ENCODE data around the gene PPARD. TPM values are rescaled to one million over a fixed set of nuclear protein-coding genes. Genes with fewer than 3 reads are reported as not detected.

PPARD gene
- total and polyA plus RNA-seq, 10 donors: 9.4 to 37.4 (median 30.2) TPM

DNA sequence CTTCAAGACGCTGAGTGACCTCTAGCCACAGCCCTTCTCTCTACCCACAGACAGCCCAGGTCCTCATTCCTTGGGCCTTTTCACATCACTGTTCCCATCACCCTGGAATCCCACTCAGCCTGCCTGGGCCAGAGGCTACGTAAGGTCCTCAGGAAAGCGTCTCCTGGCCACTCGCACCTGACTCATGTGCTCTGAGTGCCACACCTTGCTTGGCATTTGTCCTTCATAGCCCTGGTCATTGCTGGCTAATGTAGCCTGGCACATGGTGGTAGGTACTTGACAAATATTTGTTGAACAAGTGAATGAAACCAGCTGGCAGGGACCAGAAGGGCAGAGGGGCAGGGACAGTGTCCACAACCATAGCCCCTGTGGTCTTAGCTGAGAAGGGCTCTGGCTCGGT, 59.2 kb downstream of the PPARD start:
- Histone ChIP-seq H3K9me3 (no peaks in the 10 kb centered on the region), H3K27ac (no peak overlapping the region), H3K4me1 (peaks cover 0 to 16% (median 0%) of the 10 kb centered on the region in 6 donors), H3K36me3 (peaks cover 0 to 19% (median 0%) of the 10 kb centered on the region in 6 donors), H3K4me3 (no peak overlapping the region), H3K27me3 (replicated peaks in 1 of 7) (no peaks in the 10 kb centered on the region)
- no peak for DNase-seq
- WGBS, 5 donors: 87 to 96% (median 92%) methylated on average over 5 of the region's 5 CpGs
- intact Hi-C loops (cut with DNase I; ENCODE audit: low total_unique reads): no loop called here
- TF ChIP-seq POLR2A (IDR thresholded peaks at IDR 0.05): no peak
- TF ChIP-seq, protein P1, sequence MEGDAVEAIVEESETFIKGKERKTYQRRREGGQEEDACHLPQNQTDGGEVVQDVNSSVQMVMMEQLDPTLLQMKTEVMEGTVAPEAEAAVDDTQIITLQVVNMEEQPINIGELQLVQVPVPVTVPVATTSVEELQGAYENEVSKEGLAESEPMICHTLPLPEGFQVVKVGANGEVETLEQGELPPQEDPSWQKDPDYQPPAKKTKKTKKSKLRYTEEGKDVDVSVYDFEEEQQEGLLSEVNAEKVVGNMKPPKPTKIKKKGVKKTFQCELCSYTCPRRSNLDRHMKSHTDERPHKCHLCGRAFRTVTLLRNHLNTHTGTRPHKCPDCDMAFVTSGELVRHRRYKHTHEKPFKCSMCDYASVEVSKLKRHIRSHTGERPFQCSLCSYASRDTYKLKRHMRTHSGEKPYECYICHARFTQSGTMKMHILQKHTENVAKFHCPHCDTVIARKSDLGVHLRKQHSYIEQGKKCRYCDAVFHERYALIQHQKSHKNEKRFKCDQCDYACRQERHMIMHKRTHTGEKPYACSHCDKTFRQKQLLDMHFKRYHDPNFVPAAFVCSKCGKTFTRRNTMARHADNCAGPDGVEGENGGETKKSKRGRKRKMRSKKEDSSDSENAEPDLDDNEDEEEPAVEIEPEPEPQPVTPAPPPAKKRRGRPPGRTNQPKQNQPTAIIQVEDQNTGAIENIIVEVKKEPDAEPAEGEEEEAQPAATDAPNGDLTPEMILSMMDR (IDR thresholded peaks at IDR 0.05 in 8 of 11, conservative IDR thresholded peaks at IDR 0.05 in 3 of 11): no peak
- no peak for TF ChIP-seq POLR2AphosphoS5 (IDR thresholded peaks at IDR 0.05)

DNA sequence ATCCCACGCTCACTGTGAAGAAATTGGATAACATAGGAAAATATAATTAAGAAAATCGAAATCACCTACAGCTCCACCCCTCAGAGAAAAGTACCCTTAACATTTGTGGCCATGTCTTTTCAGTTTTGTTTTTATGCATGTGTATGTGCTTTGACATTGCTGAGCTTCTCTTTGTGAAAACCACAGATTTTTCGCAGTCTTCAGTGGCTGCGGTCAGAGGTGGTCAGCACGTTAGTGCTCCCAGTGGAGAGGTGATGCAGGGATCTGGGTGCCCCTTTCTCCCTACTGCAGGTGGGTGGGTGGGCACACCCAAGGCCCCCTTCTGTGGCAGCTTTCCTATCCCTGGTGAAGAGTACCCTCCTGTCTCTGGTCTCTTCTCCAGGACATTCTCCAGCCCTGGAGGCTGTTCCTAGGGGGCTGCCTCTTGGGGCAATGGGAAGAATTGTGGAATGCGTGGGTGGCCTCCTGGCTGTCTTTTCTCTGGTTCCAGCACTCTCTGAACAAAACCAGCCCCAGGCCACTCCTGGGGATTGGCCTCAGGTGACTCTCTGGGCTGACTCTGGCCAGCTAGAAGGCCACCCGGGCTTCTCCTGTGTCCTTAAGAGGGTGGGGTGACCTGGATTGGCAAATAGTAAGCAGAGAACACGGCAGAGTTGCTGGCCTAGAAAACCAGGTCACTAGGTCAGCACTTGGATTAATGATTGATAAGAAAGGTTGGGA, 59.9 kb downstream of the PPARD start:
- H3K4me1 ChIP-seq: peaks cover 0 to 16% (median 0%) of the 10 kb centered on the region in 6 donors
- TF ChIP-seq POLR2A (IDR thresholded peaks at IDR 0.05): no peak
- TF ChIP-seq POLR2AphosphoS5 (IDR thresholded peaks at IDR 0.05): no peak
- TF ChIP-seq, protein P1 (IDR thresholded peaks at IDR 0.05 in 8 of 11, conservative IDR thresholded peaks at IDR 0.05 in 3 of 11): no peak
- H3K27ac ChIP-seq: no peak overlapping the region
- no peaks in the 10 kb centered on the region for H3K9me3 ChIP-seq
- intact Hi-C loops (cut with DNase I; ENCODE audit: low total_unique reads): no loop called here
- H3K27me3 ChIP-seq (replicated peaks in 1 of 7): no peaks in the 10 kb centered on the region
- no peak for DNase-seq
- no peak overlapping the region for H3K4me3 ChIP-seq
- peaks cover 0 to 15% (median 0%) of the 10 kb centered on the region in 6 donors for H3K36me3 ChIP-seq
- WGBS, 5 donors: 73 to 90% (median 81%) methylated on average over 8 of the region's 8 CpGs

DNA sequence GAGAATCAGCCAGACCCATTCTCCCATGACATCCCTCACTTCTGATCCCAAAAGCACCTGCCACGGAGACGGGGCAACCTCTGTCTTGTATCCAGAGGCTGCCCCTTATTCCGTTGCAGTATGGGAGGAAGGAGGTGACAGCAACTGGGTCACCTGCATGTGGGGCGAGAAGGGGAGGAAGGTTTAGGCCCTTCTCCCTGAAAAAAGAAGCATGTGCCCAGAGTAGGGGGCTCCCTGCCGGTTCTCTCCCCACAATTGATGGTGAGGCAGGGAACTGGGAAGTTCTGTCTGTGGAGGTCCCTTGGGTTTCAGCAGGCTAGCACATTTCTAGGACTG, 60.5 kb downstream of the PPARD start:
- H3K27me3 ChIP-seq (replicated peaks in 1 of 7): no peaks in the 10 kb centered on the region
- intact Hi-C loops (cut with DNase I; ENCODE audit: low total_unique reads): no loop called here
- peaks cover 0 to 17% (median 0%) of the 10 kb centered on the region in 6 donors for H3K4me1 ChIP-seq
- no peak overlapping the region for H3K4me3 ChIP-seq
- no peaks in the 10 kb centered on the region for H3K9me3 ChIP-seq
- 91 to 97% (median 95%) methylated on average over 4 to 5 of the region's 5 CpGs for WGBS, 5 donors
- H3K27ac ChIP-seq: no peak overlapping the region
- H3K36me3 ChIP-seq: peaks cover 0 to 10% (median 0%) of the 10 kb centered on the region in 6 donors
- no peak for DNase-seq
- TF ChIP-seq, protein P1 (IDR thresholded peaks at IDR 0.05 in 8 of 11, conservative IDR thresholded peaks at IDR 0.05 in 3 of 11): no peak

DNA sequence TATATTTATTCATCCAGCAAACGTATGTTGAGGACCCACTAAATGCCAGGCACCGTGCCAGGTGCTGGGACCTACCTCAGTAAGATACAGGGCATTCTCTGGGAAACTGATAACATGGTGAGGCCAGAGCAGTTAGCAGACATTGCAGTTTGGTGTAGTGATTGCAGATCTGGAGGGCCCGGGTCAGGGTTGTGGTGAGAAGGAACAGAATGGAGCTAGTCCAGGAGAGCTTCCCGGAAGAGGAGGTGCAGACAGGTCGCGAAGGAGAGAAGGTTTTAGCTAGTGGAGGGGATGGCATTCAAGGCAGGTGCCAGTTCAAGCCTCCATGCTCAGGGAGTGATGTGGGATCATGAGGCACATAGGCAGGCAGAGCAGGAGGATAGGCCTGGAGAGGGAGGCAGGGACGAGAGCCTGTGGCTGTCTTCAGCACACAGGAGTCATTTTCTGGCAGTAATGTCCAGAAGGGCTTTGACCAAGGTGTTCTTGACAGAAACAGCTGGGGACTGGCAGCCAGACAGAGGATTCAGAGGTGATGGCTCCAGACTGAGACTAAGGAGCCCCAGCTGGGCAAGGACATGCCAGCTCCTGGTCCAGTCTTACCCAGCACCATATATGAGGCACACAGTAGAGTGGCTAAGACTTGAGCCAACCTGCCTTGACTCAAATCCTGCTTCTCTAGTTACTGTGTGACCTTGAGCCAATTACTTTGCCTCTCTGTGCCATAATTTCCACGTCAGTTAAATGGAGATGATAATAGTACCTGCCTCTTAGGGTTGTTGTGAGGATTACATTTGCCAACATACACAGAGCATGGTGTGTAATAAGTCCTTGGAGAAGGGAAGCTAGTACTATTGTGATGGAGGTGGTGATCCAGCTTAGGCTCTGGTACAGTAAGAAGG, 61.4 kb downstream of the PPARD start:
- H3K9me3 ChIP-seq: no peaks in the 10 kb centered on the region
- intact Hi-C loops (cut with DNase I; ENCODE audit: low total_unique reads): no loop called here
- H3K4me3 ChIP-seq: no peak overlapping the region
- WGBS, 5 donors: 91 to 95% (median 95%) methylated on average over 8 of the region's 8 CpGs
- peaks cover 0 to 8% (median 0%) of the 10 kb centered on the region in 6 donors for H3K36me3 ChIP-seq
- no peak overlapping the region for H3K27ac ChIP-seq
- no peak for DNase-seq
- no peaks in the 10 kb centered on the region for H3K27me3 ChIP-seq (replicated peaks in 1 of 7)
- TF ChIP-seq, protein P1 (IDR thresholded peaks at IDR 0.05 in 8 of 11, conservative IDR thresholded peaks at IDR 0.05 in 3 of 11): no peak
- TF ChIP-seq POLR2AphosphoS5 (IDR thresholded peaks at IDR 0.05) (no peak), POLR2A (IDR thresholded peaks at IDR 0.05) (no peak)
- peaks cover 0 to 19% (median 0%) of the 10 kb centered on the region in 6 donors for H3K4me1 ChIP-seq

Measured in spleen (tissue), 11 donors.